HepG2 (cell line): ENCODE results near the gene GRIK5. TPM values are rescaled to one million over a fixed set of nuclear protein-coding genes. Genes with fewer than 3 reads are reported as not detected.

Source experiments
- ATAC-seq: fragments of 200-7000 bp; cut with Tn5 transposase; 3 replicates; pipeline ENCODE4 v1.9.1; 2020; ENCODE audit warnings: mild to moderate bottlenecking, moderate library complexity
- BruUV-seq: library from RNA; stranded (reverse); fragments of 400-500 nt; replicated peaks from 2 replicates; lab custom pipeline; 2021; lab: Mats Ljungman, UMichigan
- CTCF ChIA-PET: fragments of 300-600 bp; formaldehyde crosslinking; extraction: SDS; loops from one replicate; lab custom pipeline; 2021; ENCODE audit warnings: low total read pairs, inconsistent platforms, low intra/inter-chr PET ratio; lab: Yijun Ruan, JAX
- POLR2A ChIA-PET: fragments of 350-600 bp; sonication (Branson Sonifier 250); formaldehyde crosslinking; loops from one replicate; lab custom pipeline; 2020; ENCODE audit warnings: antibody characterized with exemption, inconsistent platforms; lab: Yijun Ruan, JAX
- DNase-seq: peaks from one replicate; pipeline ENCODE4 v3.0.0-alpha.2; 2015; ENCODE audit warnings: low spot score
- FAIRE-seq: peaks from 3 replicates; lab custom pipeline; 2011; peaks lifted over from hg19 to GRCh38; lab: Jason Lieb, UNC
- H2AFZ ChIP-seq: one replicate; pipeline ENCODE4 v1.6.1; 2011; ENCODE audit warnings: low read length, inconsistent platforms
- H3K27ac ChIP-seq: fragments of 300-600 bp; 3 replicates; pipeline ENCODE4 v1.8.0; 2011; ENCODE audit warnings: mixed run types, mild to moderate bottlenecking, mixed read lengths, low read length, inconsistent platforms; ENCODE audit not compliant: insufficient read depth; ENCODE audit errors: extremely low read length
- H3K27me3 ChIP-seq, 2 experiments: fragments of 200-600 bp in 1 of 2; 2 replicates in 1 of 2; 3 replicates in 1 of 2; pipeline versions ENCODE4 v1.6.0 to v1.8.0; 2011; ENCODE audit warnings: low read length in 2 of 2, mild to moderate bottlenecking in 2 of 2, moderate library complexity in 2 of 2, inconsistent platforms in 1 of 2; ENCODE audit not compliant: insufficient read depth in 2 of 2, control insufficient read depth in 1 of 2
- H3K36me3 ChIP-seq, 2 experiments: fragments of 200-600 bp in 1 of 2; replicated peaks in 1 of 2; 2 replicates in 1 of 2; 3 replicates in 1 of 2; pipeline versions ENCODE4 v1.5.1 to v1.8.0; 2011; ENCODE audit warnings: low read length in 2 of 2, inconsistent platforms in 1 of 2; ENCODE audit not compliant: insufficient read depth in 2 of 2, control insufficient read depth in 1 of 2
- H3K4me1 ChIP-seq: 2 replicates; pipeline ENCODE4 v1.5.1; 2012; ENCODE audit warnings: low read length, inconsistent platforms; ENCODE audit not compliant: insufficient read depth
- H3K4me2 ChIP-seq: 2 replicates; pipeline ENCODE4 v1.6.0; 2011; ENCODE audit warnings: low read depth, low read length, inconsistent platforms
- H3K4me3 ChIP-seq, 3 experiments: fragments of 200-600 bp in 1 of 3; sonication (generic), shearing (Covaris generic) in 1 of 3; replicated peaks in 1 of 3; 2 replicates each; pipeline ENCODE4 v1.5.1; 2011 to 2016; ENCODE audit warnings: low read length in 3 of 3, inconsistent platforms in 2 of 3, low read depth in 2 of 3, mild to moderate bottlenecking in 2 of 3, control low read depth in 1 of 3, mixed read lengths in 1 of 3; ENCODE audit not compliant: insufficient read depth in 1 of 3
- H3K79me2 ChIP-seq: one replicate; pipeline ENCODE4 v1.6.1; 2011; ENCODE audit warnings: low read length, inconsistent platforms; ENCODE audit not compliant: insufficient read depth
- H3K9ac ChIP-seq: 2 replicates; pipeline ENCODE4 v1.6.0; 2011; ENCODE audit warnings: mild to moderate bottlenecking, low read depth, low read length, inconsistent platforms; ENCODE audit not compliant: insufficient read depth
- H3K9me3 ChIP-seq: 2 replicates; pipeline ENCODE4 v1.5.1; 2012; ENCODE audit warnings: mild to moderate bottlenecking, low read length
- H4K20me1 ChIP-seq: 2 replicates; pipeline ENCODE4 v1.6.0; 2011; ENCODE audit warnings: inconsistent platforms, mild to moderate bottlenecking, low read length, moderate library complexity; ENCODE audit not compliant: insufficient read depth
- AFF4 ChIP-seq: sonication (generic); formaldehyde crosslinking; IDR thresholded peaks from 2 replicates; pipeline ENCODE4 v1.4.0; 2020; ENCODE audit warnings: missing genetic modification reagents
- IKZF5 ChIP-seq: IDR thresholded peaks from 2 replicates; pipeline ENCODE4 v1.6.1; 2018; ENCODE audit warnings: missing genetic modification reagents, mild to moderate bottlenecking, missing compliant biosample characterization
- THAP7 ChIP-seq: sonication (generic); formaldehyde crosslinking; IDR thresholded peaks from 2 replicates; pipeline ENCODE4 v1.8.1; 2023; ENCODE audit warnings: mild to moderate bottlenecking, missing genetic modification reagents
- THAP9 ChIP-seq: sonication (generic); formaldehyde crosslinking; IDR thresholded peaks from 2 replicates; pipeline ENCODE4; 2020; ENCODE audit warnings: missing genetic modification reagents, mild to moderate bottlenecking, borderline replicate concordance
- TOE1 ChIP-seq: sonication (generic); formaldehyde crosslinking; IDR thresholded peaks from 2 replicates; pipeline ENCODE4 v1.4.0; 2020; ENCODE audit warnings: mild to moderate bottlenecking, missing genetic modification reagents
- WGBS: methylation state at CpG from one replicate; pipeline ENCODE4 v1.1.6; 2017; ENCODE audit warnings: low lambda C conversion rate; 5-methylcytosine and 5-hydroxymethylcytosine counted together
- in situ Hi-C: cut with HindIII; loops from 2 replicates; pipeline ENCODE4 v1.10.0; 2017; ENCODE audit warnings: low pct_unique_long_range_greater_than_20kb; ENCODE audit not compliant: extremely low pct_ligation_motif_present
- intact Hi-C: fragments of 100-400 bp; cut with micrococcal nuclease; formaldehyde crosslinking; loops from one replicate; pipeline ENCODE4 v1.10.0; 2022; ENCODE audit not compliant: unreplicated experiment
- polyA plus RNA-seq, 8 experiments: library from polyadenylated mRNA; depleted of rRNA in 3 of 8; stranded (reverse) in 7 of 8; unstranded in 1 of 8; fragments of >200 nt; fragmentation: Illumina TruSeq in 4 of 8; extraction: Trizol in 4 of 8; gene quantifications; 2 replicates each; pipeline versions ENCODE4 v1.2.1 to v1.2.3, GENCODE V29; 2011 to 2016; ENCODE audit warnings: low read depth in 4 of 8, missing spikeins in 1 of 8, mixed read lengths in 1 of 8; ENCODE audit not compliant: insufficient read depth in 1 of 8
- total RNA-seq, 5 experiments: library from RNA; depleted of rRNA; stranded (reverse); fragments of >200 nt; fragmentation: Illumina TruSeq; extraction: Trizol; gene quantifications; 2 replicates each; pipeline ENCODE4 v1.2.3, GENCODE V29; 2016; ENCODE audit warnings: low read depth in 1 of 5

GRIK5 gene
- total and polyA plus RNA-seq, 2 of the 13 experiments (the other 11 are each of a cell fraction or from before 2014, with no cell fraction given), result not detected

- TF ChIP-seq THAP9 (CRISPR knock-in tag), result no peak
These were observed 37.6 kb downstream of the GRIK5 start (continued) for GRCh38 chr19:42032431-42032830.

- ChIA-PET POLR2A (no interaction called here), CTCF (no interaction called here)
- Histone ChIP-seq H3K36me3 (no peaks in the 10 kb centered on the region), H4K20me1 (no peaks in the 10 kb centered on the region), H3K4me1 (peaks cover 6% of the 10 kb centered on the region; the same call in 1 of the 2 replicates), H3K4me3 (no peak overlapping the region), H3K4me2 (no peak overlapping the region), H2AFZ (no peak overlapping the region), H3K9ac (no peak overlapping the region), H3K9me3 (no peaks in the 10 kb centered on the region), H3K27ac (no peak overlapping the region), H3K27me3 (peaks cover 0 to 15% of the 10 kb centered on the region in 2 experiments; a peak in 2 of 5 replicates), H3K79me2 (no peaks in the 10 kb centered on the region)
- in situ Hi-C loops, result no loop called here
- 16% methylated on average over 7 of the region's 7 CpGs for WGBS
- ATAC-seq (no peak), FAIRE-seq (no peak), DNase-seq (no peak)
- intact Hi-C loops, result no loop called here
- no TSS peak for BruUV-seq
- no peak for TF ChIP-seq AFF4 (CRISPR knock-in tag)
- no peak for TF ChIP-seq TOE1 (CRISPR knock-in tag)
- TF ChIP-seq THAP7 (CRISPR knock-in tag), result no peak
- TF ChIP-seq IKZF5, result no peak
These were observed 39.2 kb downstream of the GRIK5 start for GRCh38 chr19:42030645-42031440.
